ENCODE data around the gene GRHL1.
A peak's percentile ranks its signal among the peaks of the same experiment; 100 is the strongest.
"Not testable (repeated sequence)": the region's sequence is repeated elsewhere in the genome, so short reads cannot be mapped to it uniquely, and the experiment has no call there.

The GRHL1 gene

GRCh38 chr2:9951522-9952285 is at the start of gene GRHL1:
Gene GRHL1, plus strand, starts transcription at chr2:9951693. Its CDS starts 141 bp downstream, at chr2:9951834.
- DNase-seq: peak; percentile 45

- no peak for DNase-seq
These were observed 46.1 kb upstream of the GRHL1 start for GRCh38 chr2:9905413-9905812.

- DNase-seq: no peak
These were observed 44.1 kb upstream of the GRHL1 start for GRCh38 chr2:9907402-9907801.

- no peak for DNase-seq
These were observed 42.9 kb upstream of the GRHL1 start for GRCh38 chr2:9908639-9909038.

- DNase-seq: no peak
These were observed 42.4 kb upstream of the GRHL1 start for GRCh38 chr2:9909106-9909505.

GRCh38 chr2:9910699-9911098 is 40.8 kb upstream of the GRHL1 start:
- no peak for DNase-seq

- no peak for DNase-seq
These were observed 39.0 kb upstream of the GRHL1 start for GRCh38 chr2:9912468-9912867.

- no peak for DNase-seq
These were observed 37.0 kb upstream of the GRHL1 start for GRCh38 chr2:9914384-9915065.

- no peak for DNase-seq
These were observed 33.2 kb upstream of the GRHL1 start for GRCh38 chr2:9918275-9918674.

- DNase-seq: no peak
These were observed 32.0 kb upstream of the GRHL1 start for GRCh38 chr2:9919512-9919911.

GRCh38 chr2:9927020-9927419 is 24.5 kb upstream of the GRHL1 start:
- DNase-seq: not testable (repeated sequence)

GRCh38 chr2:9937258-9937657 is 14.2 kb upstream of the GRHL1 start:
- DNase-seq: no peak

GRCh38 chr2:9937968-9938367 is 13.5 kb upstream of the GRHL1 start:
- DNase-seq: no peak

- DNase-seq: no peak
These were observed 11.7 kb upstream of the GRHL1 start for GRCh38 chr2:9939587-9940485.

GRCh38 chr2:9941196-9941995 is 10.1 kb upstream of the GRHL1 start:
- no peak for DNase-seq

GRCh38 chr2:9941996-9942390 is 9.5 kb upstream of the GRHL1 start:
- DNase-seq: no peak

GRCh38 chr2:9944330-9944758 is 7.1 kb upstream of the GRHL1 start:
- DNase-seq: no peak

GRCh38 chr2:9945596-9945995 is 5.9 kb upstream of the GRHL1 start:
- DNase-seq: no peak

- DNase-seq: no peak
These were observed 5.4 kb upstream of the GRHL1 start for GRCh38 chr2:9946076-9946475.

GRCh38 chr2:9946818-9947217 is 4.7 kb upstream of the GRHL1 start:
- DNase-seq: no peak

- DNase-seq: no peak
These were observed 2.8 kb upstream of the GRHL1 start for GRCh38 chr2:9948721-9949120.

GRCh38 chr2:9949239-9949991 is 2.1 kb upstream of the GRHL1 start:
- no peak for DNase-seq

Measured in DMS153 (cell line).